GM23338 (cell line): ENCODE data around the gene MYH14.

ENCODE experiments used
- CREB1 ChIP-seq: fragments of 250-450 bp; sonication (Bioruptor Pico); IDR thresholded peaks from 2 replicates; pipeline ENCODE4 v1.5.0; 2020; ENCODE audit warnings: low read depth, mild to moderate bottlenecking, moderate library complexity
- EZH2 ChIP-seq: fragments of 200-600 bp; sonication (generic); IDR thresholded peaks from one replicate; pipeline ENCODE4 v1.8.0; 2017; ENCODE audit warnings: antibody characterized with exemption, mild to moderate bottlenecking, low read depth; ENCODE audit not compliant: unreplicated experiment
- EZH2phosphoT487 ChIP-seq: fragments of 200-600 bp; sonication (generic); IDR thresholded peaks from one replicate; pipeline ENCODE4 v1.8.1; 2018; ENCODE audit warnings: antibody characterized with exemption; ENCODE audit not compliant: unreplicated experiment
- JUNB ChIP-seq: IDR thresholded peaks from one replicate; pipeline ENCODE4 v1.6.1; 2016; ENCODE audit warnings: antibody characterized with exemption; ENCODE audit not compliant: unreplicated experiment
- NANOG ChIP-seq: IDR thresholded peaks from 2 replicates; pipeline ENCODE4 v1.6.1; 2016; ENCODE audit warnings: antibody characterized with exemption, borderline replicate concordance
- POLR2AphosphoS5 ChIP-seq: IDR thresholded peaks from 2 replicates; pipeline ENCODE4 v1.6.1; 2016; ENCODE audit warnings: antibody characterized with exemption, low read depth
- TF ChIP-seq, protein P1 (sequence below), 2 experiments: fragments of 200-600 bp in 1 of 2; sonication (generic) in 1 of 2; conservative IDR thresholded peaks; 2 replicates each; pipeline versions ENCODE4 v1.5.1 to v1.6.1; 2016 to 2017; ENCODE audit warnings: antibody characterized with exemption in 2 of 2, low read depth in 2 of 2, mild to moderate bottlenecking in 2 of 2, moderate library complexity in 1 of 2
- TF ChIP-seq, protein P2 (sequence below): IDR thresholded peaks from one replicate; pipeline ENCODE4 v1.6.1; 2018; ENCODE audit warnings: antibody characterized with exemption; ENCODE audit not compliant: unreplicated experiment

DNA sequence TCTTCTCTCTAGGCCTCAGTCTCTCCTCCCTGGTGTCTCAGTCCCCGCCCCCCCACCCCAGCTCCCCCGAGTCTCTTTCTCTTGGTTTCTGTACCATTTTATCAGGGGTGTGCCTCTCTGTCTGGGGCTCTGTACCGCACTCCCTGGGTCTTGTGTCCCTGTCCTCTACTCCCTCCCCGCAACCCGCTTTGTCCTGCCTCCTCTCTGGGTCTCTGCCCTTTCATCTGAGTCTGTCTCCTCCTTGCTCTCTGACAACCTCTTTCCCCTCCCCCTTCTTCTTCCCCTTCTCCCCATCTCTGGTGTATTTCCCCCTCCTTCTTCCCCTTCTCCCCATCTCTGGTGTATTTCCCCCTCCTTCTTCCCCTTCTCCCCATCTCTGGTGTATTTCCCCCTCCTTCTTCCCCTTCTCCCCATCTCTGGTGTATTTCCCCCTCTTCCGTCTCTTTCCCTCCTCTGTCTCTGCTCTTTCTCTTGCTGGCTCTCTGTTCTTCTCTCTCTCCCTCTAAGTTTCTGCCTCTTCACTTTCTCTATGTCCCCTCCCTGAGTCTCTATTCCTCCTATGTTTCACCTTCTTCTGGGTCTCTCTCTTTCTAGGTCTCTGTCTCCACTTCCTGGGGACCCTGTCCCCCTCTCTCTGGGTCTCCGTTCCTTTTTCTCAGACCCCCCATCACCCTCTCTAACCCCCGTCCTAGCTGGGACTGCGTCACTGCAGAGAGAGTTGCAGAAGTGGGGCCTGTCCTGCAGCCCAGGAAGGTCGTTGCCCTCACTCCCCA, 128.0 kb downstream of the MYH14 start:
- TF ChIP-seq, protein P1, sequence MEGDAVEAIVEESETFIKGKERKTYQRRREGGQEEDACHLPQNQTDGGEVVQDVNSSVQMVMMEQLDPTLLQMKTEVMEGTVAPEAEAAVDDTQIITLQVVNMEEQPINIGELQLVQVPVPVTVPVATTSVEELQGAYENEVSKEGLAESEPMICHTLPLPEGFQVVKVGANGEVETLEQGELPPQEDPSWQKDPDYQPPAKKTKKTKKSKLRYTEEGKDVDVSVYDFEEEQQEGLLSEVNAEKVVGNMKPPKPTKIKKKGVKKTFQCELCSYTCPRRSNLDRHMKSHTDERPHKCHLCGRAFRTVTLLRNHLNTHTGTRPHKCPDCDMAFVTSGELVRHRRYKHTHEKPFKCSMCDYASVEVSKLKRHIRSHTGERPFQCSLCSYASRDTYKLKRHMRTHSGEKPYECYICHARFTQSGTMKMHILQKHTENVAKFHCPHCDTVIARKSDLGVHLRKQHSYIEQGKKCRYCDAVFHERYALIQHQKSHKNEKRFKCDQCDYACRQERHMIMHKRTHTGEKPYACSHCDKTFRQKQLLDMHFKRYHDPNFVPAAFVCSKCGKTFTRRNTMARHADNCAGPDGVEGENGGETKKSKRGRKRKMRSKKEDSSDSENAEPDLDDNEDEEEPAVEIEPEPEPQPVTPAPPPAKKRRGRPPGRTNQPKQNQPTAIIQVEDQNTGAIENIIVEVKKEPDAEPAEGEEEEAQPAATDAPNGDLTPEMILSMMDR (conservative IDR thresholded peaks at IDR 0.05; ENCODE audit: low read depth in 2 of 2): no peak
- TF ChIP-seq, protein P2, sequence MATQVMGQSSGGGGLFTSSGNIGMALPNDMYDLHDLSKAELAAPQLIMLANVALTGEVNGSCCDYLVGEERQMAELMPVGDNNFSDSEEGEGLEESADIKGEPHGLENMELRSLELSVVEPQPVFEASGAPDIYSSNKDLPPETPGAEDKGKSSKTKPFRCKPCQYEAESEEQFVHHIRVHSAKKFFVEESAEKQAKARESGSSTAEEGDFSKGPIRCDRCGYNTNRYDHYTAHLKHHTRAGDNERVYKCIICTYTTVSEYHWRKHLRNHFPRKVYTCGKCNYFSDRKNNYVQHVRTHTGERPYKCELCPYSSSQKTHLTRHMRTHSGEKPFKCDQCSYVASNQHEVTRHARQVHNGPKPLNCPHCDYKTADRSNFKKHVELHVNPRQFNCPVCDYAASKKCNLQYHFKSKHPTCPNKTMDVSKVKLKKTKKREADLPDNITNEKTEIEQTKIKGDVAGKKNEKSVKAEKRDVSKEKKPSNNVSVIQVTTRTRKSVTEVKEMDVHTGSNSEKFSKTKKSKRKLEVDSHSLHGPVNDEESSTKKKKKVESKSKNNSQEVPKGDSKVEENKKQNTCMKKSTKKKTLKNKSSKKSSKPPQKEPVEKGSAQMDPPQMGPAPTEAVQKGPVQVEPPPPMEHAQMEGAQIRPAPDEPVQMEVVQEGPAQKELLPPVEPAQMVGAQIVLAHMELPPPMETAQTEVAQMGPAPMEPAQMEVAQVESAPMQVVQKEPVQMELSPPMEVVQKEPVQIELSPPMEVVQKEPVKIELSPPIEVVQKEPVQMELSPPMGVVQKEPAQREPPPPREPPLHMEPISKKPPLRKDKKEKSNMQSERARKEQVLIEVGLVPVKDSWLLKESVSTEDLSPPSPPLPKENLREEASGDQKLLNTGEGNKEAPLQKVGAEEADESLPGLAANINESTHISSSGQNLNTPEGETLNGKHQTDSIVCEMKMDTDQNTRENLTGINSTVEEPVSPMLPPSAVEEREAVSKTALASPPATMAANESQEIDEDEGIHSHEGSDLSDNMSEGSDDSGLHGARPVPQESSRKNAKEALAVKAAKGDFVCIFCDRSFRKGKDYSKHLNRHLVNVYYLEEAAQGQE: no peak
- no peak for TF ChIP-seq EZH2
- no peak for TF ChIP-seq POLR2AphosphoS5
- no peak for TF ChIP-seq CREB1 (CRISPR knock-in tag)
- TF ChIP-seq NANOG: no peak
- TF ChIP-seq JUNB: no peak
- no peak for TF ChIP-seq EZH2phosphoT487
